Measurements from ENCODE around the gene MRPL50.

- TF ChIP-seq KDM1A (IDR thresholded peaks at IDR 0.05; ENCODE audit: low read depth) (no peak), JUN (IDR thresholded peaks at IDR 0.05) (peak; percentile 63 to 64; a peak in 3 of 5 replicates), EP300 (IDR thresholded peaks at IDR 0.05) (no peak), POLR2A (IDR thresholded peaks at IDR 0.05; ENCODE audit: low read length) (peak; percentile 74), BCL3 (IDR thresholded peaks at IDR 0.05) (0 out of 3 replicates have a peak, but pooled peaks have one; percentile 31), CEBPB (IDR thresholded peaks at IDR 0.05) (no peak; a peak in 1 of 4 replicates), FOSL2 (IDR thresholded peaks at IDR 0.05) (no peak), FOSL2 (CRISPR knock-in tag; IDR thresholded peaks at IDR 0.05) (no peak), SREBF2 (IDR thresholded peaks at IDR 0.05) (no peak), RAD21 (conservative IDR thresholded peaks at IDR 0.05 in 1 of 2, IDR thresholded peaks at IDR 0.05 in 1 of 2) (no peak), MAX (IDR thresholded peaks at IDR 0.05) (peak; percentile 44)
- TF ChIP-seq, protein P1, sequence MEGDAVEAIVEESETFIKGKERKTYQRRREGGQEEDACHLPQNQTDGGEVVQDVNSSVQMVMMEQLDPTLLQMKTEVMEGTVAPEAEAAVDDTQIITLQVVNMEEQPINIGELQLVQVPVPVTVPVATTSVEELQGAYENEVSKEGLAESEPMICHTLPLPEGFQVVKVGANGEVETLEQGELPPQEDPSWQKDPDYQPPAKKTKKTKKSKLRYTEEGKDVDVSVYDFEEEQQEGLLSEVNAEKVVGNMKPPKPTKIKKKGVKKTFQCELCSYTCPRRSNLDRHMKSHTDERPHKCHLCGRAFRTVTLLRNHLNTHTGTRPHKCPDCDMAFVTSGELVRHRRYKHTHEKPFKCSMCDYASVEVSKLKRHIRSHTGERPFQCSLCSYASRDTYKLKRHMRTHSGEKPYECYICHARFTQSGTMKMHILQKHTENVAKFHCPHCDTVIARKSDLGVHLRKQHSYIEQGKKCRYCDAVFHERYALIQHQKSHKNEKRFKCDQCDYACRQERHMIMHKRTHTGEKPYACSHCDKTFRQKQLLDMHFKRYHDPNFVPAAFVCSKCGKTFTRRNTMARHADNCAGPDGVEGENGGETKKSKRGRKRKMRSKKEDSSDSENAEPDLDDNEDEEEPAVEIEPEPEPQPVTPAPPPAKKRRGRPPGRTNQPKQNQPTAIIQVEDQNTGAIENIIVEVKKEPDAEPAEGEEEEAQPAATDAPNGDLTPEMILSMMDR (IDR thresholded peaks at IDR 0.05) = no peak
These were observed at the start of gene MRPL50, which contains the start of gene ZNF189 for GRCh38 chr9:101398068-101398929.

Data from A549 (cell line).